Neural progenitor cell (in vitro differentiated cells): ENCODE data around the gene SLC38A1. TPM values are rescaled to one million over a fixed set of nuclear protein-coding genes. Genes with fewer than 3 reads are reported as not detected.

ENCODE experiments used
- DNase-seq: peaks from one replicate; pipeline ENCODE4 v3.0.0-alpha.2; 2016; ENCODE audit warnings: low spot score
- H2AFZ ChIP-seq: fragments of 200-600 bp; sonication (generic); replicated peaks from 2 replicates; pipeline ENCODE4 v1.6.1; 2016; ENCODE audit warnings: antibody characterized with exemption
- H3F3A ChIP-seq: fragments of 200-600 bp; sonication (generic); 2 replicates; pipeline ENCODE4 v1.6.1; 2016; ENCODE audit warnings: antibody characterized with exemption, low read depth
- H3K27ac ChIP-seq: fragments of 200-600 bp; sonication (generic); 2 replicates; pipeline ENCODE4 v1.5.1; 2016; ENCODE audit warnings: mild to moderate bottlenecking
- H3K27me3 ChIP-seq: fragments of 200-600 bp; sonication (generic); 2 replicates; pipeline ENCODE4 v1.6.1; 2016; ENCODE audit warnings: mild to moderate bottlenecking, moderate library complexity
- H3K36me3 ChIP-seq: fragments of 200-600 bp; sonication (generic); 2 replicates; pipeline ENCODE4 v1.5.1; 2016
- H3K4me1 ChIP-seq: fragments of 200-600 bp; sonication (generic); 2 replicates; pipeline ENCODE4 v1.6.1; 2016; ENCODE audit warnings: mixed run types
- H3K4me2 ChIP-seq: fragments of 200-600 bp; sonication (generic); 2 replicates; pipeline ENCODE4 v1.6.1; 2016
- H3K4me3 ChIP-seq: fragments of 200-600 bp; sonication (generic); 2 replicates; pipeline ENCODE4 v1.5.1; 2016
- H3K79me2 ChIP-seq: fragments of 200-600 bp; sonication (generic); 2 replicates; pipeline ENCODE4 v1.6.1; 2016; ENCODE audit warnings: low read depth
- H3K9ac ChIP-seq: fragments of 200-600 bp; sonication (generic); 2 replicates; pipeline ENCODE4 v1.6.1; 2016
- H3K9me3 ChIP-seq: fragments of 200-600 bp; sonication (generic); 2 replicates; pipeline ENCODE4 v1.5.1; 2016; ENCODE audit warnings: low read depth
- H4K20me1 ChIP-seq: fragments of 200-600 bp; sonication (generic); 2 replicates; pipeline ENCODE4 v1.6.1; 2016; ENCODE audit warnings: low read depth
- H3K27ac Mint-ChIP-seq: 3 replicates; pipeline ENCODE4 v1.8.0; 2021; ENCODE audit warnings: mixed read lengths
- H3K27me3 Mint-ChIP-seq: 2 replicates; pipeline ENCODE4 v1.8.0; 2022; ENCODE audit warnings: low read depth, mild to moderate bottlenecking, inconsistent platforms, moderate library complexity, mixed read lengths; ENCODE audit not compliant: insufficient read depth
- H3K36me3 Mint-ChIP-seq: 3 replicates; pipeline ENCODE4 v1.8.0; 2021; ENCODE audit warnings: mixed read lengths
- H3K4me1 Mint-ChIP-seq: 3 replicates; pipeline ENCODE4 v1.8.0; 2021; ENCODE audit warnings: mixed read lengths
- H3K4me3 Mint-ChIP-seq: 3 replicates; pipeline ENCODE4 v1.8.0; 2021; ENCODE audit warnings: mild to moderate bottlenecking, moderate library complexity, mixed read lengths
- H3K9me3 Mint-ChIP-seq: 3 replicates; pipeline ENCODE4 v1.8.0; 2020; ENCODE audit warnings: mixed read lengths
- EZH2 ChIP-seq: fragments of 200-600 bp; sonication (generic); IDR thresholded peaks from 2 replicates; pipeline ENCODE4 v1.6.1; 2017; ENCODE audit warnings: antibody characterized with exemption, mild to moderate bottlenecking, moderate library complexity
- EZH2phosphoT487 ChIP-seq: fragments of 200-600 bp; sonication (generic); IDR thresholded peaks from 2 replicates; pipeline ENCODE4 v1.6.1; 2017; ENCODE audit warnings: antibody characterized with exemption
- total RNA-seq: library from RNA; depleted of rRNA; stranded (reverse); fragments of >200 nt; gene quantifications from 2 replicates; pipeline ENCODE4 v1.2.3, GENCODE V29; 2015; ENCODE audit warnings: low replicate concordance
- TF ChIP-seq, protein P1 (sequence below): fragments of 200-600 bp; sonication (generic); IDR thresholded peaks from 2 replicates; pipeline ENCODE4 v1.5.1; 2017; ENCODE audit warnings: antibody characterized with exemption, mild to moderate bottlenecking

Gene SLC38A1
- total RNA-seq, 1 donor from 2014 or later, result 142 TPM

DNA sequence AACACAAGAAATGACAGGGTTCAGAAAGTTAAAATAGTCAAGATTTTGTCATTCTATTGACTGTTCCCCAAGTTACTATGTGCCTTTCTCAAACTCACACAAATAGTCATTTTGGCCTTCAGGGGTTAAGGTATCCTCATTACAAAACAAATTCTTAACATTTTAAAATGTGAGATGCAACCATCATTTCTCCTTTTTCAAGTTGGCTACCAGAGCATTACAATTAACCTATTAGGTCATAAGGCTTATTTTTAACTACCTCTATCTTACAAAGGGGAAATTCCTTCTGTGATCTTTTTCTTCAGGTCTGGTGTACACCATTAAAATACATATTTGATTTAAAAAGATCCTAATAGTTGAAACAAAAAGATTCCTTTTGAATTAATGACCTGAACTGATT is 61.2 kb downstream of the SLC38A1 start:
- Histone ChIP-seq H2AFZ (no peak overlapping the region), H3K36me3 (peaks cover 36% of the 10 kb centered on the region), H3K4me3 (no peak overlapping the region), H3K4me1 (no peaks in the 10 kb centered on the region), H3K27me3 (no peaks in the 10 kb centered on the region), H3K4me2 (no peak overlapping the region), H3K9me3 (no peaks in the 10 kb centered on the region), H3K9ac (no peak overlapping the region), H4K20me1 (peaks cover 12% of the 10 kb centered on the region), H3K79me2 (peaks cover 33% of the 10 kb centered on the region), H3F3A (no peaks in the 10 kb centered on the region), H3K27ac (no peak overlapping the region)
- Mint-ChIP-seq H3K27me3 (no peaks in the 10 kb centered on the region), H3K36me3 (peaks cover 45% of the 10 kb centered on the region), H3K4me3 (no peak overlapping the region), H3K9me3 (no peaks in the 10 kb centered on the region), H3K4me1 (peaks cover 10% of the 10 kb centered on the region), H3K27ac (no peak overlapping the region)
- TF ChIP-seq EZH2 (no peak), EZH2phosphoT487 (no peak)
- TF ChIP-seq, protein P1, sequence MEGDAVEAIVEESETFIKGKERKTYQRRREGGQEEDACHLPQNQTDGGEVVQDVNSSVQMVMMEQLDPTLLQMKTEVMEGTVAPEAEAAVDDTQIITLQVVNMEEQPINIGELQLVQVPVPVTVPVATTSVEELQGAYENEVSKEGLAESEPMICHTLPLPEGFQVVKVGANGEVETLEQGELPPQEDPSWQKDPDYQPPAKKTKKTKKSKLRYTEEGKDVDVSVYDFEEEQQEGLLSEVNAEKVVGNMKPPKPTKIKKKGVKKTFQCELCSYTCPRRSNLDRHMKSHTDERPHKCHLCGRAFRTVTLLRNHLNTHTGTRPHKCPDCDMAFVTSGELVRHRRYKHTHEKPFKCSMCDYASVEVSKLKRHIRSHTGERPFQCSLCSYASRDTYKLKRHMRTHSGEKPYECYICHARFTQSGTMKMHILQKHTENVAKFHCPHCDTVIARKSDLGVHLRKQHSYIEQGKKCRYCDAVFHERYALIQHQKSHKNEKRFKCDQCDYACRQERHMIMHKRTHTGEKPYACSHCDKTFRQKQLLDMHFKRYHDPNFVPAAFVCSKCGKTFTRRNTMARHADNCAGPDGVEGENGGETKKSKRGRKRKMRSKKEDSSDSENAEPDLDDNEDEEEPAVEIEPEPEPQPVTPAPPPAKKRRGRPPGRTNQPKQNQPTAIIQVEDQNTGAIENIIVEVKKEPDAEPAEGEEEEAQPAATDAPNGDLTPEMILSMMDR, result no peak
- DNase-seq, result no peak

DNA sequence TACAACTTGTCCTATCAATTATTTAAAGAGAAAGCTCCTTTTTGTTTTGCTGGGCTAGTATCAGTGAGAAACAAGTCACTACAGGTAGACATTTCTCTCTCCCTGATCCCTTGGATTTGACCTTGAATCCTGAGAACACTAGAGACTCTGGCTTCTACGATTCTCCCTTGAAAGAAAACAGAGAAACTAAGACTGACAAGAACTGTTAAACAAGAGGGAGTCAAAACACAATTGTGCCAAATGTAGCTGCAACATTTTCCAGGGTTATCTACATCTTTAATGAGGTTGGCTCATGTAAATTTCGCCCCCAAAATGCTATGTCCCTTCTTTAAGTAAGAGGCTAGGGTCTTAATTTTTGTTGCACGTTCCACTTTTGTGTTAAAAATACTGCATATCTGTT is 62.4 kb downstream of the SLC38A1 start:
- H3K9ac ChIP-seq, result no peak overlapping the region
- H3K9me3 ChIP-seq, result no peaks in the 10 kb centered on the region
- H2AFZ ChIP-seq, result no peak overlapping the region
- peaks cover 12% of the 10 kb centered on the region for H4K20me1 ChIP-seq
- no peaks in the 10 kb centered on the region for H3K4me1 ChIP-seq
- H3K4me3 ChIP-seq, result no peak overlapping the region
- peaks cover 37% of the 10 kb centered on the region for H3K36me3 ChIP-seq
- H3K4me3 Mint-ChIP-seq, result no peak overlapping the region
- no peak overlapping the region for H3K27ac ChIP-seq
- H3F3A ChIP-seq, result no peaks in the 10 kb centered on the region
- H3K27me3 Mint-ChIP-seq, result no peaks in the 10 kb centered on the region
- peaks cover 42% of the 10 kb centered on the region for H3K36me3 Mint-ChIP-seq
- no peaks in the 10 kb centered on the region for H3K27me3 ChIP-seq
- TF ChIP-seq EZH2, result no peak
- no peak for TF ChIP-seq EZH2phosphoT487
- TF ChIP-seq, protein P1, result no peak
- no peak for DNase-seq
- no peak overlapping the region for H3K4me2 ChIP-seq
- H3K4me1 Mint-ChIP-seq, result peaks cover 10% of the 10 kb centered on the region
- H3K9me3 Mint-ChIP-seq, result no peaks in the 10 kb centered on the region
- no peak overlapping the region for H3K27ac Mint-ChIP-seq
- peaks cover 24% of the 10 kb centered on the region for H3K79me2 ChIP-seq

DNA sequence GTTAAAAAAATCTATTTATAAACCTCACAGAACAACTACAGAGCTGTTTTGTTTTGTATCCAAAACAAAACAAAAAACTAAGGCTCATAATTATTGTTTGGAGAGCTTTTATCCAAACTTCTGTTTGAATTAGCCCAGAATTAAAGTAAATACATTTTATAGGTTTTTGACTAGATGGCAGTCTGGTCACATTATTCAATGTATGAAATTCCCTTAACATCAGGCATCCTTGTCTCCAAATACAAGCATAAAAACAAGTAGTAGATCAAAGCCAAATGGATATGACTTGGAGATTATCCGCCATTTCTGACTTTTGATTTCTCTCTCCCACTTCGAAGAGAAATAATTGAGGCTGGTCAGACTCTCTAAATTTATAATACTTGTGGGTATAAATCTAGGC is 63.5 kb downstream of the SLC38A1 start:
- peaks cover 44% of the 10 kb centered on the region for H3K36me3 ChIP-seq
- no peak overlapping the region for H3K27ac ChIP-seq
- Mint-ChIP-seq H3K27ac (no peak overlapping the region), H3K36me3 (peaks cover 45% of the 10 kb centered on the region), H3K4me3 (no peak overlapping the region), H3K4me1 (peaks cover 10% of the 10 kb centered on the region), H3K27me3 (no peaks in the 10 kb centered on the region), H3K9me3 (no peaks in the 10 kb centered on the region)
- H3K9ac ChIP-seq, result no peak overlapping the region
- no peak overlapping the region for H2AFZ ChIP-seq
- H3F3A ChIP-seq, result no peaks in the 10 kb centered on the region
- H3K9me3 ChIP-seq, result no peaks in the 10 kb centered on the region
- H3K27me3 ChIP-seq, result no peaks in the 10 kb centered on the region
- H3K4me3 ChIP-seq, result no peak overlapping the region
- DNase-seq, result no peak
- peaks cover 8% of the 10 kb centered on the region for H4K20me1 ChIP-seq
- peaks cover 14% of the 10 kb centered on the region for H3K79me2 ChIP-seq
- H3K4me2 ChIP-seq, result no peak overlapping the region
- TF ChIP-seq, protein P1, result no peak
- no peak for TF ChIP-seq EZH2phosphoT487
- TF ChIP-seq EZH2, result no peak
- H3K4me1 ChIP-seq, result no peaks in the 10 kb centered on the region
